Iris pigment epithelial cell (primary cell): ENCODE results near the gene TBP.
"Not testable (repeated sequence)": the region's sequence is repeated elsewhere in the genome, so short reads cannot be mapped to it uniquely, and the experiment has no call there.

Experiments
- DNase-seq: peaks from one replicate; pipeline ENCODE4 v3.0.0-alpha.2; 2011; ENCODE audit warnings: low read depth

The TBP gene

GRCh38 chr6:170605574-170606259 is 51.5 kb downstream of the TBP start:
- no peak for DNase-seq

GRCh38 chr6:170609225-170609624 is 55.1 kb downstream of the TBP start:
- not testable (repeated sequence) for DNase-seq

GRCh38 chr6:170612256-170612804 is 58.2 kb downstream of the TBP start:
- DNase-seq, result not testable (repeated sequence)

- DNase-seq, result not testable (repeated sequence)
Observed at GRCh38 chr6:170616020-170616554, 61.9 kb downstream of the TBP start.
